ENCODE data around the gene MTG2. TPM values are rescaled to one million over a fixed set of nuclear protein-coding genes. Genes with fewer than 3 reads are reported as not detected.

MTG2 gene
- total and polyA plus RNA-seq, 2 donors from 2014 or later, result 36.1 to 45.2 TPM

- intact Hi-C loops (cut with DNase I), result no loop called here
Measured at GRCh38 chr20:62174021-62174804, 8.6 kb upstream of the MTG2 start.

GRCh38 chr20:62174870-62175624 is 7.8 kb upstream of the MTG2 start:
- DNase-seq (no peak), FAIRE-seq (no peak)
- H3K36me3 ChIP-seq (ENCODE audit: control insufficient read depth in 2 of 3, insufficient read depth in 3 of 3, low read length in 3 of 3), result peaks cover 3 to 18% (median 8%) of the 10 kb centered on the region in 3 donors
- H3K9me3 ChIP-seq (ENCODE audit: control insufficient read depth in 2 of 3, insufficient read depth in 1 of 3, low read length in 3 of 3), result no peaks in the 10 kb centered on the region
- no peak for TF ChIP-seq CTCF (IDR thresholded peaks at IDR 0.05; ENCODE audit: borderline replicate concordance, extremely low read depth, insufficient read depth)
- no peak overlapping the region for H3K9ac ChIP-seq (ENCODE audit: low read length in 3 of 3)
- H3K27me3 ChIP-seq (ENCODE audit: control insufficient read depth, insufficient read depth, low read length), result no peaks in the 10 kb centered on the region
- intact Hi-C loops (cut with DNase I), result no loop called here
- no peaks in the 10 kb centered on the region for H3K4me1 ChIP-seq (ENCODE audit: control insufficient read depth in 2 of 3, insufficient read depth in 2 of 3, low read depth in 1 of 3, low read length in 3 of 3)
- no peak overlapping the region for H3K27ac ChIP-seq (ENCODE audit: low read depth in 2 of 2, low read length in 2 of 2)
- no peak overlapping the region for H3K4me3 ChIP-seq (ENCODE audit: low read length in 3 of 3)

More at GRCh38 chr20:62174021-62174804, 8.6 kb upstream of the MTG2 start:
- no peaks in the 10 kb centered on the region for H3K4me1 ChIP-seq (ENCODE audit: control insufficient read depth in 2 of 3, insufficient read depth in 2 of 3, low read depth in 1 of 3, low read length in 3 of 3)
- H3K27me3 ChIP-seq (ENCODE audit: control insufficient read depth, insufficient read depth, low read length), result no peaks in the 10 kb centered on the region
- no peak overlapping the region for H3K27ac ChIP-seq (ENCODE audit: low read depth in 2 of 2, low read length in 2 of 2)
- no peak overlapping the region for H3K9ac ChIP-seq (ENCODE audit: low read length in 3 of 3)
- no peaks in the 10 kb centered on the region for H3K9me3 ChIP-seq (ENCODE audit: control insufficient read depth in 2 of 3, insufficient read depth in 1 of 3, low read length in 3 of 3)
- FAIRE-seq (no peak), DNase-seq (no peak)
- peaks cover 3 to 17% (median 7%) of the 10 kb centered on the region in 3 donors for H3K36me3 ChIP-seq (ENCODE audit: control insufficient read depth in 2 of 3, insufficient read depth in 3 of 3, low read length in 3 of 3)
- H3K4me3 ChIP-seq (ENCODE audit: low read length in 3 of 3), result no peak overlapping the region
- TF ChIP-seq CTCF (IDR thresholded peaks at IDR 0.05; ENCODE audit: borderline replicate concordance, extremely low read depth, insufficient read depth), result no peak

- H3K4me1 ChIP-seq (ENCODE audit: control insufficient read depth in 2 of 3, insufficient read depth in 2 of 3, low read depth in 1 of 3, low read length in 3 of 3), result no peaks in the 10 kb centered on the region
- H3K27ac ChIP-seq (ENCODE audit: low read depth in 2 of 2, low read length in 2 of 2), result no peak overlapping the region
- no peak for DNase-seq
- no peaks in the 10 kb centered on the region for H3K9me3 ChIP-seq (ENCODE audit: control insufficient read depth in 2 of 3, insufficient read depth in 1 of 3, low read length in 3 of 3)
- H3K4me3 ChIP-seq (ENCODE audit: low read length in 3 of 3), result no peak overlapping the region
- intact Hi-C loops (cut with DNase I), result no loop called here
- peaks cover 3 to 18% (median 8%) of the 10 kb centered on the region in 3 donors for H3K36me3 ChIP-seq (ENCODE audit: control insufficient read depth in 2 of 3, insufficient read depth in 3 of 3, low read length in 3 of 3)
- FAIRE-seq, result no peak
- no peak for TF ChIP-seq CTCF (IDR thresholded peaks at IDR 0.05; ENCODE audit: borderline replicate concordance, extremely low read depth, insufficient read depth)
- H3K9ac ChIP-seq (ENCODE audit: low read length in 3 of 3), result no peak overlapping the region
- no peaks in the 10 kb centered on the region for H3K27me3 ChIP-seq (ENCODE audit: control insufficient read depth, insufficient read depth, low read length)
Measured at GRCh38 chr20:62175711-62176110, 7.1 kb upstream of the MTG2 start.

Data from kidney (tissue), 14 donors.